Peyer's patch (tissue), 4 donors: Measurements from ENCODE around the gene SYNRG.

Experiments
- POLR2A ChIP-seq, 2 donors: fragments of 450-650 bp; IDR thresholded peaks; one replicate each; pipeline ENCODE4 v1.5.1; 2017; ENCODE audit warnings: antibody characterized with exemption in 2 of 2, mild to moderate bottlenecking in 2 of 2, moderate library complexity in 2 of 2
- TF ChIP-seq, protein P1 (sequence below), 6 experiments: fragments of 450-650 bp in 4 of 6; fragments of 200-600 bp in 2 of 6; sonication (generic) in 1 of 6; IDR thresholded peaks; one replicate each; pipeline ENCODE4 v1.5.1; 2017 to 2019; ENCODE audit warnings: antibody characterized with exemption in 6 of 6, mild to moderate bottlenecking in 3 of 6, moderate library complexity in 1 of 6

DNA sequence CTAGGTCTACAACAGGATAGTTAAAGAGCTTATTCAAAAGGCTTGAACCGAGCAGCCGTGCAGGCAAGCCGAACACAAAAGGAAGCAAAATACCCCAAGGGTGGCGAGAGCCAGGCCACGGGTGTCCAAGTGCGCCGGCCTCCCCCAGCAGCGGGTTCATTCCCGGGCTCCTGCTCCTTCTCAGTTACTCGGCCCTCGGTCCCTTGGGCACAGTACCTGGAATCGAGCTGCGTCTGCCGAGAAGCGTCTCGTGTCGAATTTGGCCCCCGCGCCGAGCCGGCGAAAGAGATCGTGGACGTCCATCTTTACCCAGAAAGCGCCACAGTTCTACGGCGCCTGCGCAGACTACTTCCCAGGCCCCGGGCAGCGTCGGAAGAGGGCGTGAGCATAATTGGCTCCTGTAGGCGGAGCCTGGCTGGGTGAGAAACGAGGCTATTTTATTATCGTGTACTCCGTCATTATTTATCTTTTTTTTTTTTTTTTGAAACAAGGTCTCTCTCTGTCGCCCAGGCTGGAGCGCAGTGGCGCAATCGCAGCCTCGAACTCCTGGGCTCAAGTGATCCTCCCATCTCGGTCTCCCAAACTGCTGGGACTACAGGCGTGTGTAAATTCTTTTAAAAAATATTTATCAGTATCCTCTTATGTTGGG is 34.0 kb upstream of the SYNRG start, which contains the start of gene DDX52:
- TF ChIP-seq, protein P1, sequence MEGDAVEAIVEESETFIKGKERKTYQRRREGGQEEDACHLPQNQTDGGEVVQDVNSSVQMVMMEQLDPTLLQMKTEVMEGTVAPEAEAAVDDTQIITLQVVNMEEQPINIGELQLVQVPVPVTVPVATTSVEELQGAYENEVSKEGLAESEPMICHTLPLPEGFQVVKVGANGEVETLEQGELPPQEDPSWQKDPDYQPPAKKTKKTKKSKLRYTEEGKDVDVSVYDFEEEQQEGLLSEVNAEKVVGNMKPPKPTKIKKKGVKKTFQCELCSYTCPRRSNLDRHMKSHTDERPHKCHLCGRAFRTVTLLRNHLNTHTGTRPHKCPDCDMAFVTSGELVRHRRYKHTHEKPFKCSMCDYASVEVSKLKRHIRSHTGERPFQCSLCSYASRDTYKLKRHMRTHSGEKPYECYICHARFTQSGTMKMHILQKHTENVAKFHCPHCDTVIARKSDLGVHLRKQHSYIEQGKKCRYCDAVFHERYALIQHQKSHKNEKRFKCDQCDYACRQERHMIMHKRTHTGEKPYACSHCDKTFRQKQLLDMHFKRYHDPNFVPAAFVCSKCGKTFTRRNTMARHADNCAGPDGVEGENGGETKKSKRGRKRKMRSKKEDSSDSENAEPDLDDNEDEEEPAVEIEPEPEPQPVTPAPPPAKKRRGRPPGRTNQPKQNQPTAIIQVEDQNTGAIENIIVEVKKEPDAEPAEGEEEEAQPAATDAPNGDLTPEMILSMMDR (IDR thresholded peaks at IDR 0.05): peak in 1 of 6 experiments; percentile 14
- TF ChIP-seq POLR2A (IDR thresholded peaks at IDR 0.05): peak in 1 of 2 donors; percentile 69
